NCI-H128 (cell line): ENCODE results near the gene CAMSAP2.

Experiments used
- DNase-seq: peaks from one replicate; lab custom pipeline; 2025; ENCODE audit not compliant: unreplicated experiment; lab: John Stamatoyannopoulos, UW

The CAMSAP2 gene

DNA sequence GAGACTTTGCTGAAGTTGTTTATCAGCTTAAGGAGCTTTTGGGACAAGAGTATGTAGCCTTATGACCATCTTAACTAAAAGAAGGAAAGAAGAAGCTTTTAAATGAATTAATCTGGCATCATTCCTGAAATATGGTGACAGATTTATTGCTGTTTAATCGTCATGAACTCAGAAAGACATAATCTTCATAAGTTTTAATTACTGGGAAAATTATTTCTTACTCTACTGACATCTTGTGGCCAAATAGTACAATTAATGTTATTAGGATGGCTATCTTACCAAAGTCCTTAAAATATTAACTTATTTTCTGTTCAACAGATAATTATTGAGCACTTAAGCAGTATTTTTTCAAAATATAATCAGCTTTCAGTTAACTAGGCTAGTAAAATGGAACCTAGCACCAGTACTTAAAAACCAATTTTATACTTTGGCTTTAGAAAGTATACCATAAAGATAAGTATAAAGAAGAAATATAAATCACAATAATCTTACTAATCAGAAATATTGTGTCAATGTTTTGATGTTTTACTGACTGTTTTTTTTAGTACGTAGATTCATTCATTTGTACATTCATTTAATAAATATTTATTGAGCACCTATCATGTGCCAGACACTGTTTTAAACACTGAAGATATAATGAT is 99.4 kb downstream of the CAMSAP2 start:
- no peak for DNase-seq

DNA sequence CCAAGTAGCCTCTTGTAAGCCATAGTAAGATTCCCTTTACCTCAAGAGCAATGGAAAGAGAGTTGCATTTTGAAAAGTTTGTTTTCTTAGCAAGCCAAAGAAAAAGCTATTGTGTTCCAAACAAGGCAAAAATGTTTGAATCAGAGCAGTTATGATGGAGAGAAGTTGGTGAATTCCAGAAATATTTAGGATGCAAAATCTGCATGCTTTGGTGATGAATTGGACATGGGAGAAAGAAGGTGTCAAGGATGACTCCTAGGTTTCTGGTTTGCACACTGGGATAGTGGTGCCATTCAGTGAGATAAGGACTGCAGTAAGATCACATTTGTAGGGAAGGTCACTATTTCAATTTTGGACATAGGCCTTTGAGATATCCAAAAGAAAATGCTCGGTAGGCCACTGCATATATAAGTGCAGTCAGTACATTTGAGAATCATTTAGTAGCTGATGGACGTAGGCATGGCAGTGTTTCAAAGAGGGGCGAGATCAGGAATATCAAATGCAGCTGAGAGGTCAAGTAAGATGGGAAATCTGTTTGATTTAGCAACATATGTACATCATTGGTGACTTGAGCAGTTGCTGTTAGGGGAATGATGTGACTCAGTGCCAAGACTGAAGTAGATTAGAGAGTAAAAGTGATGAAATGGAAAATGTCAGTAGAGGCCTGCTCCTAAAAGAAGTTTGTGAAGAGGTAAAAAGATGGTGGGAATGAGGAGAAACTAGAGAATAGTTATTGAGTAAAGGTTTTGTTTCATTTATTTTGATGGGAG is 100.2 kb downstream of the CAMSAP2 start:
- no peak for DNase-seq

GRCh38 chr1:200845360-200845759 is 106.7 kb downstream of the CAMSAP2 start:
- DNase-seq = no peak

DNA sequence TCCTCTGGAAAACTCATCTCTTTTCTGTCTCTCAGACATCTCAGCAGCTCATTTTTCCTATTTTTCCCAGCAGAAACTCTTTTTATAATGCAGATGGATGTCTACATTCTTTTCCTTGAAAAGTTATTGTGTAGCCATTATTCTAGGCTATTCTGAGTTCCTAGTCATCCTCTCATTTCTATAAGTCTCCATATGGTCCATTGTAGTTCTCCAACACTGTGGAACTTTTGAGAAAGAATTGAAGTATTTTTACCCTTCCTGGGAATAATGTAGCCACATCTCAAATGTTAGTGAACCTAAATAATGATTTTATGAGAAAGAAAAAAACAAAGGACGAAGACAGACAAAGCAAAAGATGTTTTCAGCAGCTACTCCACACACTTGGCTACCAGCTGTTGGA is 107.7 kb downstream of the CAMSAP2 start:
- DNase-seq = no peak

- no peak for DNase-seq
Observed at GRCh38 chr1:200849430-200849829, 110.7 kb downstream of the CAMSAP2 start.

DNA sequence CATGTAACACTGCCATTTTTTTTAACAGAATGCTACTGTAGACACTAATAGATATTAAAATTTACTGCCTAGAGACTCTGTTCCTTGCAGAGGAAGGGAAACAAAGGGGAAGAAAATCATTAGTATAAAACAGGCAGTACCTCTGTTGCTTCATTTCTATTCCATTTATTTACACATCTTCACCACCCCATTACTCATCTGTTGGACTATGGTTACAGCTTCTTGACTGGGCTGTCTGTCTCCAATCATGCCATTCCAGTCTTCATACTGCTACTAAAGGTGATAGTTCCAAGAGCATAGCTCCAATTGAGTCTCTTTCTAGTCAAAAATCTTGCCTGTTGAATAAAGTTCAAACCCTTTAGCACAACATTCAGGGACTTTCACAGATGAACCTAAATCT is 111.9 kb downstream of the CAMSAP2 start:
- DNase-seq = no peak

GRCh38 chr1:200856716-200857357 is 118.1 kb downstream of the CAMSAP2 start:
- DNase-seq = no peak

DNA sequence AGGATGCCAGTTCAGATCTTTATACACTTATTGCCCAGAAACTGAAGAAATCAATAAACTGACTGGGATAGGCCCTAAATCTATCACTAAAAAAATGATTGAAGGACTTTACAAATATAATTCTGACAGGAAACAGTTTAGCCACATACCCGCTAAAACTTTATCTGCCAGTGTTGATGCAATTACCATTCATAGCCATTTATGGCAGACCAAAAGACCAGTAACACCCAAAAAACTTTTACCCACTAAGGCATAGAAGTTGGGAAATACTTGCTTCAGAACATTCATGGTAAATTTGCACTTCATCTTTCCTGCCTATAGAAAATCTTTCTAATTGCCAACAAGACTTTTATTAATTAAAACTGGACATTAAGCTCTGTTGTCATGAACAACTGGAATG is 119.1 kb downstream of the CAMSAP2 start:
- no peak for DNase-seq

DNA sequence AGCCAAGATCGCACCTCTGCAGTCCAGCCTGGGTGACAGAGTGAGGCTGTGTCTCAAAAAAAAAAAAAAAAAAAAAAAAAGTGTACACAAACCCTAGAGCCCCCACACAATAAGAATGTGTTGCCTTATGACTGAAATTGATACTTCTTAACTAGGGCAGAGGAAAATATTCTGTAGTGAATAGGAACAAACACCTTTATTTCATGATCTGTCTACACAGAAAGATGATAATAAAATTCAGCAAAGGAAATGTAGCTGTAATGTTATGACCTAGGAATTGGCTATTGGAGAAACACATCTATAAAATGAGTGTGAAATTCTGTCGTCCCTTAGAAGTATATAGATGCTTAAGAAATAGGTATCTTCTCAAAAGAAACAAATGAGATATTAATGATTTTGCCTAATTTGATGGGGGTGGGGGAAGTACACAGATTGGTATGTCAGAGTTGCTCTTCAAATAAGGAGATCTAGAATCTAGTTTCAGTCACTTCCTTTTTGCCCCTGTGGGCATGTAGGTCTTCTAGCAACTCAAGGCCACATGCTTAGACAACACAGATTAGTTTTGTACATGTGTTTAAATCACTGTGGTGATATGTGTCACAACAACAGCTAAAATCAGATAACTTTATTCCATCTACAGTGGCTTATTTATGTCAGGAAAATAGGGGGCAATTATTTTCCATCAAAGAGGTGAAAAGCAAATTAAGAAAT is 123.4 kb downstream of the CAMSAP2 start:
- DNase-seq = no peak

GRCh38 chr1:200862713-200863415 is 124.2 kb downstream of the CAMSAP2 start:
- DNase-seq = no peak

DNA sequence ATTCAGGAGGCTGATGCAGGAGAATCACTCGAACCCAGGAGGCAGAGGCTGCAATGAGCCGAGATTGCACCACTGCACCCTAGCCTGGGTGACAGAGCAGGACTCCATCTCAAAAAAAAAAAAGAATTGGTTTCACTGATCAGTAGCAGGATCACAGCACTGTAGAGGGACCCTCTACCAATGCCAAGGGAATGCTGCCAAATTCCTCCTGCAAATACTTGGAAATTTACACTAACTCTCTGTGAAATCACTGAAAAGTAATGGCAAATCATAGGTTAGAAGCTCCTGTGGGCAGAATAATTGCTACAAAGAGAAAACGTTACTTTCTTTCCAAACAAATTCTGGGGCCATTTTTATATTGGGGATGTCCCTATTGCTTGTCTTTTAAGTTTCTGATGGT is 127.4 kb downstream of the CAMSAP2 start:
- DNase-seq = no peak

DNA sequence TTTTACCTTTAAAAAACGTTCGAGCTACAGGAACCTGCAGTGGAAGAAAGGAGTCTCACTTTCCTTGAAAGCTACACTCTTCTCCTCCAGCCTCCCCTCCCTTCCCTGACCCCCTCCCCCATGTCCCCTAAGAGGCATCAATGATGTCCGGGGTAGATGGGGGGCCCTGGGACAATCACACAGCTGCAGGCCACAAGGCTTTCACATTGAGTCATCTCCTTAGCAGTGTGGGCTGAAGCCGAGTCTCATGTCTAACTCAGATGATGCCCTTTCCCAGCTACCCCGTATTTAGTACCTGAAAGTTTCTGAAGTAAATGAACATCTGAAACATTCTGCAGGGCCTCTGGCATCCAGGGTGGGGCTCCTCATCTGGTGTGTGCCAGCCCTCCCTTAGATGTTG is 127.8 kb downstream of the CAMSAP2 start:
- no peak for DNase-seq

DNA sequence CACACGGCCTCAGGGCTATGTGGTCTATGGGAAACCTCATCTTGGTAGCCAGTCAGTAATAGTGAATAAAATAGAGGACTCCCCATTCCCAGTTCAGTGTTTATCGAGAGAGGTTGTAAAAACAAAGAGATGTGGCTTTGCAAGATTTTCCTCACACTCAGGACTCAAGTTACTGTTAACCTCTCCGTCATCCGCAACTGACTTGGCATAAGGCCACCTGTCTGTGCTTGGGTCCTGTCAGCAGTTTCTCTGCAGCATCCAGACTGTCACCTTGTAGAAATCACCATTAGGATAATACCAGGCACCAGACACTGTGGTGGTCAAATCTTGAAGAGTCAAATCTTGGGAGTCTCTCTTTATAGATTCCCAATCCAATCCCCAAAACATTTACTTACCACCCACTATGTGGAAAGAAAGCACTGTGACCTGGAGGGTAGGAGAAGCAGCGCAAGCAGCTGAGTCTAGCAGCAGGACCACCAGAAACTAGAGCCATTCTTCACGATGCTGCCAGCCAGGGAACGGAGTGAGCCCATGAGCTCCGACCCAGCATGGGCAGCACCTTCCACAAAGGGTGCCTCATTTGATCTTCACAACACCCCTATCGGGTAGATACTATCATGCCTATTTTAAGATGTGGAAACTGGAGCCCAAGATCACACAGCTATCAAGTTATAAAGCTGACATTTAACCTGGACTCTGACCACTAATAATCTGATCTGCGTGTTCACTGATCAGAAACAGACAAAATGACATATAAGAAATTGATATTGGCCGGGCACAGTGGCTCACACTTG is 128.5 kb downstream of the CAMSAP2 start:
- DNase-seq = no peak

- DNase-seq = no peak
Observed at GRCh38 chr1:200869376-200869752, 130.7 kb downstream of the CAMSAP2 start.

GRCh38 chr1:200869753-200870391 is 131.2 kb downstream of the CAMSAP2 start:
- no peak for DNase-seq

- DNase-seq = no peak
Observed at GRCh38 chr1:200872446-200873115, 133.9 kb downstream of the CAMSAP2 start, which contains the start of gene GPR25. Gene GPR25 (plus strand): TSS chr1:200872981. CDS start chr1:200873038, 57 bp downstream.

GRCh38 chr1:200873116-200873670 is 134.5 kb downstream of the CAMSAP2 start:
- no peak for DNase-seq

DNA sequence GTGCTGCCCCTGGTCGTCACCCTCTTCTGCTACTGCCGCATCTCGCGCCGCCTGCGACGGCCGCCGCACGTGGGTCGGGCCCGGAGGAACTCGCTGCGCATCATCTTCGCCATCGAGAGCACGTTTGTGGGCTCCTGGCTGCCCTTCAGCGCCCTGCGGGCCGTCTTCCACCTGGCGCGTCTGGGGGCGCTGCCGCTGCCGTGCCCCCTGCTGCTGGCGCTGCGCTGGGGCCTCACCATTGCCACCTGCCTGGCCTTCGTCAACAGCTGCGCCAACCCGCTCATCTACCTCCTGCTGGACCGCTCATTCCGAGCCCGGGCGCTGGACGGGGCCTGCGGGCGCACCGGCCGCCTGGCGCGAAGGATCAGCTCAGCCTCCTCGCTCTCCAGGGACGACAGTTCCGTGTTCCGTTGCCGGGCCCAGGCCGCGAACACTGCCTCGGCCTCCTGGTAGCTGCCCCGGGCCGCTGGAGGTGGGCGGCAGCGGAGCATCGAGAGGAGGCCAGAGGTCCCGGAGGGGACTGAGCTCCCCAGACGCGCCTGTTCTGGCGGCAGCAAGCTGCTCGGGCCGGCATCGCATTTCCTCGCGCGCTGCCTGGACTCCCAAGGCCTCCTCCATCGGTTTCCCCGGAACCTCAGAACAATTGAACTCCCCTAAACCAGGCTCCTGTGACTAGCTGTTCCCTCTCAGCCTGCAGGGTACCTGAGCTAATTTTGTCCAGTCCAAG is 135.1 kb downstream of the CAMSAP2 start:
- no peak for DNase-seq
